HG02870 (cell line): ENCODE measurements around the gene SCUBE1.

ENCODE experiments used
- ATAC-seq: cut with Tn5 transposase; IDR thresholded peaks from one replicate; pipeline ENCODE4 v1.9.1; 2021; ENCODE audit warnings: mild to moderate bottlenecking, moderate library complexity; ENCODE audit not compliant: unreplicated experiment

The SCUBE1 gene

DNA sequence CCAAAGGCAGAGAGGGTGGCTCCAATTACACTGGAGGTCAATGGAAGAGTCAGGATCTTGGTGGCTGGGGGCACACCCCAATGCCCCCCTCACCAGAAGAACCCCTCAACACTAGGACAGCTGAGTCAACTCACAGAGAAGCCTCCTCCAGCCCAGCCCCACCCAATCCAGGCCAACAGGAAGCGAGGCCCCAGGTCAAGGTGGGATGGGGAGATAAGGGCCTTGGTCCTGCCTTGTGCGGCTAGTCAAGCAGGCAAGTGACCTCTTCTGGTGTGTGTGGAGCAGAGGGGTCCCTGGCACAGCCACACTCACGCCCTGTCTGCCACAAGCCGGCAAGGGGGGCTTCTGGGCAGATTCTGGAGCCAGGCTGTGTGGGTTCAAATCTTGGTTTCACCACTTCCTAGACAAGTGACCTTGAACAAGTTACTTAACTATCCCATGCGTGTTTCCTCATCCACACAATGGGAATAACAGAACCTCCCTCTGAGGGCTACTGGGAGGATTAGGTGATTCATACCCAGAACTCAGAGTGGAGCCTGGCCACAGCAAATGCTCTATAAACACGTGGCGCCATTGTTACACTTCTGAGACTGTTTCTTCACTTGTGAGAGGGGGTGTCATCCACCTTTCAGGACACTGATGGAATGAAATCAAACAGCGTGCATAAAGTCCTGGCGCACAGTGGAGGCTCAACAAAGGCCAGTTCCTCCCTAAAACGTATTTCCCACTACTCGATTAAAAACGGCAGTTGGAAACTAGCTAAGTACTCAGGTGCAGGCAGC lies 159.5 kb downstream of the SCUBE1 start:
- ATAC-seq, result no peak

DNA sequence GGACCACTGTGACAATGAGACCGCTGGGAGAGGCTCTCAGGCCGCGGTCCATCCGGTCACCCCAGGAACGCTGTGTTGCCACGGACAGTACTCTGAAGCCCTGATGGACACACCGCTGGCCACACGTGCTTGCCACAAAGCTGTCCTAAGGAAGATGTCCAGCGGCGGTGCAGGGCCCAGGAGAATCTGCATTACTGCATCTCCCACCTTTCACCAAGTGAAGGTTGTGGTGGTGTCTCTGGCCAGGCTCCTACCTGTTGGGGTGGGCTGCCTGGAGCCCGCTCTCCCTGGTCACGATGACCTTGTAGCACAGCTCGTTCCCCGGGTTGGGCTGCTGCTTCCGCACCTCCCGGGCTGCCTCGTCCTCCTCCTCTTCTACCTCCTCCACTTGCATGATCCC lies 160.4 kb downstream of the SCUBE1 start:
- ATAC-seq, result no peak

DNA sequence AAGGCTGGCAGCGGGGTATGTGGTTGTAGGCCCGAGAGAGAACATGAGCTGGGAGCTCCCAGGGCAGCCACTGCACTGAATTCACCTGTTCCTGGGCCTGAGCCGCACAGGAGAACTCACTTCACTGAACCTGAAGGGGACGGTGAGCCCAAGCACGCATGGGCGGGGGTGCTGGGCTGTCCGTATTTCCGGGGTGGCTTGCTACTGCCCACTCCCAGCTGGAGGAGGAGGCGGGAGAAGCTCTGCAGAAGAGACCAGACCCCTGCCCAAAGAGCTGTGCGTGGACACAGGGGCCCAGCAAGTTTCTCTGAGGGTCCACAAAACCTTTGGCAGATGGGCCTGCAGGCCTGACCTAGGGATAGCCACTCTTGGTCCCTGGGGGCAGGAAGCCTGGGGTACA lies 161.1 kb downstream of the SCUBE1 start:
- ATAC-seq, result no peak

DNA sequence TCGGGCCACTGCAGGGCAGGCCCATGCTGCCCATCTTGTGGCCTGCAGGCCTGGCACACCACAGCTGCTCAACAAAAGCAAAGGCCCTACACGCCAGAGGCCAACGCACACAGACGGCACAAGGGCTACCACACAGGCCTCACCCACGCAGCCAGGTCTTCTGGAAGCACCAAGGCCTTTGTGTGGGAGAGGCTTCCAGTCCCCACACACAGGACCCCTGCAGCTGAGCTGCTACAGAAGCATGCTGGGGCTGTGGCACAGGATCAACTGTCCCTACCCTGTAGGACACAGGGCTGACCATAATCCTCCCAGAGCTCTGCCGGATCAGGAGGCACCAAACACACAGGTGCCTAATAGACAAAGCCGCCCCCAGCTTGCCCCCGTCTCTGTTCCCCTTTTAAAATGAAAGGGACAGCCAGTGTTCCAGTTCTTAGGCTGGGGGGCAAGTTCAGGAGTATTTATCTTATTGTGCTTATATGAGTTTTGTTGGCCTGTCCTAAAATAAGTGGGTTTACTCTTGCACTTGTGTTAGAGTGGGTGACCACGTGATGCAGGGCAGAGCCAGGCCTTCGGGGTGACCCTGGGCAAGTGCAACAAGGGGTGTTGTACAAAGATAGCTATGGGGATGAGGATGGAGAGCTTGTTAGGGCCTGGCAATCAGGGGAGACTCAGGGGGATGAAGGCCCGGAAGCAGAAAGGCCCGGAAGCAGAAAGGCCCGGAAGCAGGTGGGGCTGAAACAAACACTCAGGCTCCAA lies 161.7 kb downstream of the SCUBE1 start:
- no peak for ATAC-seq

DNA sequence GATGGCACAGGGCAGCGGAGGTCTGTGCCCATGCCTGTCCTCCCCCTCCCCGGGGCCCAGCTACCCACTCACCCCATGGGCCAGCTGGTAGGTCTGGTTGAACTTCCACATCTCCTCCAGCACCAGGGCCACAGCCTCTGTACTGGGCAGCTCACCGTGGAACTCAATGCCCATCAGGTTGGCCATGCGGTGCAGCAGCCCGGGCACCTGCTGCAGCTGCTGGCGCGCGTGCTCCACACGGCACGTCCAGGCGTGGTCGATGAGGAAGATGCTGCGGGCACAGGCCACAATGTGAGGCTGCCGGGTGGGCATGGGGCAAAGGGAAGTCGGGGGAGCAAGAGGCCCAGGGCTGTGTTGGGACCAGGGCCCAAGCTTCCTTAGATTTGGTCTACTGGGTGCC lies 162.5 kb downstream of the SCUBE1 start:
- ATAC-seq, result no peak

DNA sequence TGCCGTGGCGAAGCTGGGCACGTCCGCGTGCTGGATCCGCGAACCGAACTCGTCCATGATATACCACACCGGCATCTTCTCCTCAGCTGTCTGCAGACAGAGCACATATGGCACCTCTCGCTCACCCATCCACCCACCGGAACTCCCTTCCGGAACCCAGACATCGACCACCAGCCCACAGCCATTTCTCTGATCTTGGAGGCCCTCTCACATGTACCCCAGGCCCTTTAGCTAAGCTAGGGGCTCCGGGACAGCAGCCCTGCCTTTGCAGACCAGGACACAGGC lies 163.3 kb downstream of the SCUBE1 start:
- no peak for ATAC-seq

DNA sequence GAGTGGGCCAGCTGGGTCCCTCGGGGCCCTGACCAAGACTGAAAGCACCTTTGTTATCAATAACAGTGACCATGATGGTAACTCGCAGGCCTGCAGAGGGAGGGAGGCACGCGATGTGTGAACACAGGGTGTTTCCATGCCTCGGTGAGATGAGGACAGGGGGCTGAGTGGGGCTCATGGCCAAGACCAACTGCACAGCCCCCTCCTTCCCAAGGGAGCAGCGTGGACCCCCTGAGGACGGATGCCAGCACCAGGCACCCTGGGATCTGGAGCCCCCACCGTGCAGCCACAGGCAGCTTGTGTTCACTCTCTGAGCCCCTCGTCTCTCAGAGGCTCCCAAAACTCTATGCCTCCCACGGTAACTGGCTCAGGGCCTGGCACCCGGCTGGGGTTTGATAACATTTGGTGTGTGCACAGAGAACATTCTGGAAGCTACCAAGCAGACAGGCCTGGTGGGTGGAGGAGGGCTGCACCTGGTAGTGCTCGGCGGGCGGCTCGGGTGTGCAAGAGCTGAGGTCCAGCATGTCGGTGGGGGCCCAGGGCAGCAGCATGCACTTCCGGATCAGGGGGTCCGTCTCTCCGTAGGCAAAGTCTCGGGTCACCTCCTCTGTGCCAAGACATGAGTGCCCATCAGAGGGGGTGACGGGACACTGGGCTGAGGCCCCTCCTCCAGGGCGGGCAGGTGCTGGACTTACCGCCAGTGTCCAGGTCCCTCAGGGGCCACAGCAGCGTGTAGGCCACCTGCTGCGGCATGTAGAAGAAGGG lies 163.8 kb downstream of the SCUBE1 start:
- ATAC-seq, result no peak

DNA sequence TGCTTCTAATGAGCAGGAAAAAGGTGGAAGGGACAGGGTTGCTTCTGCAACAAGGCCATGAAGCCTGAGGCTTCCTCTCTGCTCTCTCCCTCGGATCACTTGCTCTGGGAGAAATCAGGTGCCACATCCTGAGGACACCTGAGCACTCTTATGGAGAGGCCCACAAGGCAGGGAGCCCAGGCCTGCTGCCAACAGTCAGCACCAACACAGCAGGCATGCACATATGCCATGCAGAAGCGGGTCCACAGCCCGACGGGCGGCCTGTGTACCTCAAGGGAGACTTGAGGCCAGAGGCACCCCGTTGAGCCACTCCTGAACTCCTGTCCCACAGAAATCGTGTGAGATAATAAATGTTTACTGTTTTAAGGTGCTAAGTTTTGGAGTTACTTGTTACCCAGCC lies 165.7 kb downstream of the SCUBE1 start:
- ATAC-seq, result no peak

DNA sequence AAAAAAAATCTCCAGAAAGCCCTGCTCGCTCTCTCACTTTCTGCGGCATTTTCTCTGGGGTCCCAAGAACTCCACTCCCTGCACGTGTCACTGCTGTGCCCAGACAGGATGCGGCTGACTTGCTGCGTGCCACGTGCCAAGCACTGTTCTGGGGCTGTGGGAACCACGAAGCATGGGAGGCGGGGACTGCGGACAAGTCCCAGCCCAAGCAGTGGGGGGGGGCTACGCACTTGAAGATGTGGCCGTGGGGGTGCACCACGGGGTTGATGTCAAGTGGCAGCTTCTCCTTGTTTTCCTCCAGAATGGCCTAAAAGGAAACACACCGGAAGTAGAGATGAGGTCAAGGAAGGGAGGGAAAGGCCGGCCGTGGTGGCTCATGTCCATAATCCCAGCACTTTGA lies 167.1 kb downstream of the SCUBE1 start:
- no peak for ATAC-seq

DNA sequence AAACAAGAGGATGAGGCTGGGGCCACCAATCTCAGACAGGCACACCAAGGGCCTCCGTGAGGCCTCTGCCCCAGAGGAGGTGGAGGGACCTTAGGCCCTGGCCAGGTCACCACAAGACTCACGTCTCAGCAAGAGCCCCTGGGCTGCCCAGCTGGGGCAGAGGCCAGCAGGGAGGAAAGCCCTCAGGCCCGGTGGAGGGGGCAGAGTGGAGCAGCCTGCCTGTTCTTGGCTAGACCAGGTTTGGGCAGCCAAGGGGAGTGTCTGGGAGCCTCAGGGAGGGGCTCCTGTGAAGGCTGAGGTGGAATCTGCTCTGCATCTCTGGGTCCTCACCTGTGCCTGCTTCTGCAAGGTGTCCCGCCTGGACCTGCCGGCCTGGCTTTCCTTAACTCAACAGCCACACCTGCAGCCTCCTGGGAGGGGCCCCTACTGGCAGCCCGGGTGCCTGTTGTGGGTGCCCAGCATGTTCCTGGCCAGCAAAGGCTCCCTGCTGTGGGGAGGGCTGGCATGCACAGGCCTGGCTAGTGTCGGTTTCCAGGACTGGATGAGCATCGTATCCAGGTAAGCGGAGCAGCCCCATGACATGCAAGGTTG lies 168.1 kb downstream of the SCUBE1 start:
- no peak for ATAC-seq

DNA sequence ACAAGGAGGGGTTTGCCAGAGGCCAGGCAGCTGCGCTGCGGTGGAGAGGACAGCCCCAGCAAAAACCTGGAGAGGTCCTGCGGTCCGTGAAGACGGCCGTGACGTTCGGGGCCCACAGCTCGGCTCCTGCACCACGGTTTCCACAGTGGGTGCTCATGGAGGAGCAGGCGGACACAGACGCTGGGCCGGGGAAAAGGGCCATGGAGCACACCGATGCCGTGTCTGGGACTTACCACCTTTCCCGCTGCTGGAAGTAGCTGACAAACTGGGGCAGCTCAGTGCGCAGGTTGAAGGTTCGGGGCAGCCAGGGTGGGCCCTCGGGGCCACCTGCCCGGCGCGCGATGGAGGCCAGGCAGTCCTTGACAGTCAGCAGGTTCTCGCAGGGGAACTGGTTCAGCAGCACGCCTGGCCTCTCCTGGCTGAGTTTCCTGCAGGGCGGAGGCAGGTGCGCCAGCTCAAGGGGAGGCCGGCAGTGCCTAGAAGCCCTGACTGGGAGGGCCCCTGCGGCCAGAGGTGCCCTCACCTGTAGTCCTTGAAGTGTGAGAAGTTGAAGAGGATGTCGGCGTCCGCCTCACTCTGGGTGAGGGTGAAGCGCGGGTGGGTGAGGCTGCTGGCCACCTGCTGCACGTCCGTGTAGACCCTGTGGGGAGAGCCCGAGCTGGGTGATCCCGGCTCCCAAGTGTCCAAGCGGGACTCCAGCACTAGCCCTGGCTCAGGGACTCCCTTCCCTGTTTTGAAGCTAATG lies 169.0 kb downstream of the SCUBE1 start:
- no peak for ATAC-seq

DNA sequence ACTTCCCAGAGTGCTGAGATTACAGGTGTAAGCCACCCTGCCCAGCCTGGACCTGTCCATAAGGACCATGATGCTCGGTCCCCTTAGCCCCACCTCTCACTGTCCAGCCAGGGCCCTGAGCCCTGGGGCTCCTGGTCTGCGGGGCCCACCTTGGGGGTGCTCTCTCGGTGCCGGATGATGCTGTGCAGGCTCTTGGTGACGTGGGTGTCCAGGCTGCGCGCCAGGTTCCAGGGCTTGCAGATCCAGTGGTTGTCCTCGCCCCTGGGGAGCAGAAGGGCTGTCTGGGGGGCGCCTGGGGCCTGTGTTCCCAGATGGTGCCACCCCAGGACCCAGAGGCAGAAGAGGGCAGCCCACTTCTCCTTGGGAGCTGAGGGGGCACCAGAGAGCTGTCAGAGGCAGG lies 169.6 kb downstream of the SCUBE1 start:
- ATAC-seq, result no peak

DNA sequence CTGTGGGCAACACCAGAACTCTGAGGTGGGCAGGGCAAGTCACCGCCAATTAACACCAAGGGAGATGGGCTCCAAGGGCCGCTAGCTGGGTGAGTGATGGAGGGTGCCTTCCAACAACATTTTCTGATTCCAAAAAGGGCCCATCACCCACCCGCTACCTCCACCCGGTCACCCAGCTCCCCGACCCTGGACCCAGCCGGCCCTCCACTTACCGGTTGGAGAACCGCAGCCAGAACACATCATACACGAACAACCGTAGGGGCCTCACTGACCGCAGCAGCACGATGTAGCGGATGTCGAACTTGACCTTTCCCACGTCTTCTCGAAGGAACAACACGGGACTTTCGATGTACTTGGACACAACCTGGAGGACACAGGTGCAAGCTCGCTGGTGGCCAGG lies 171.0 kb downstream of the SCUBE1 start:
- no peak for ATAC-seq

DNA sequence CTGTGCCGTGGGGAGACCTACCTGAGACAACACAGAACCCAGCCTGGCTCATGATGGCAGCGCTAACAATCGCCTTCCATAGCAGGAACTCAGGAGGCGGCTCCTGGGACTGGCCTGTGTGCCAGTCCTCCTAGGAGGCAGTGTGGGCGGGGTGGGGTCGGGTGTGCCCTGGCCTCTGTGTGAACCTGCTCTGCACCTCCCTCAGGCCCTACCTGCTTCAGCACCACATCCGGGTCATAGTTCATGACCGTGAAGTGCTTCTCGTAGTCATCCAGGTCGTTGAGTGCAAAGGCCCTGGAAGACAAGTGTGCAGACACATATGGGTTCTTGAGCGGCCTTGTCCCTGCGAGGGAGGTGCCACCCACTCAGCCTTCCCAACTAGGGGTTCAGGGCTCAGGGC lies 171.6 kb downstream of the SCUBE1 start:
- ATAC-seq, result no peak

DNA sequence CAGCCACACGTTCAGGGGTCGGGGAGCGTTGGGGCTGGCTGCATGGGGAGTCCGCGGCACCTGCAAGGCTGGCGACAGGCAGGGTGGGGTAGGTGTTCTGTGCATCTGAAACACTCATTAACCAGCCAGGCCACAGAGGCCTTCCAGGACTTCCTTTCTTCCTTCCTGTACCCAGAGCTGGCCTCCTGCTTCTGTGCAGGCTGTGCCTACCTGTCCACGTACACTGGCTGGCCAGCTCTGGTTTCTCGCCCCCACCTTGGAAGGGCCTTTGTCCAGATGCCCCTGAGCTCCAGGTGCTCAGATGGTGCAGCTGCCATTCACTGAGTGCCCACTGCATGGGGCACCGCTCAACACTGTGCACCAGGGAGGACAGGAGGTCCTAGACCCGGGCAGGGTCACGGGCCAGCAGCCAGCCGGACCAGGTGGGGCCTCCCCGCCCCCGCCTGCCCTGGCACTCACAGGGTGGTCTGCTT lies 172.1 kb downstream of the SCUBE1 start:
- no peak for ATAC-seq

DNA sequence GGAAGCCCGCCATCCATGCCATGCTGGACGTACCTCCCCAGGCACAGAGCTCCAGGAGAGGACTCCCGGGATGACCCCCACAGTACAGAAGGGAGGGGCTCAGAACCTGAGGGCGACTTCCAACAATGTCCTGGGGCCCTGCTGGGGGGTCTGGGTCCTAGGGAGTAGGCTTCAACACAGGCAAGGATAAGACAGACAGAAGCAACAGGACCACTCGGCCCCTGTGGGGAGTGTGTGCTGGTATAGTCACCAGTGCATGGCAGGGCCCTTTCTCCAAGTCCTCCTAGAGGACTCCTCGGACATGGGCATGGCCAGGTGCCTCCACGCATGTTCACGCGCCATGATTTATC lies 173.1 kb downstream of the SCUBE1 start:
- no peak for ATAC-seq

DNA sequence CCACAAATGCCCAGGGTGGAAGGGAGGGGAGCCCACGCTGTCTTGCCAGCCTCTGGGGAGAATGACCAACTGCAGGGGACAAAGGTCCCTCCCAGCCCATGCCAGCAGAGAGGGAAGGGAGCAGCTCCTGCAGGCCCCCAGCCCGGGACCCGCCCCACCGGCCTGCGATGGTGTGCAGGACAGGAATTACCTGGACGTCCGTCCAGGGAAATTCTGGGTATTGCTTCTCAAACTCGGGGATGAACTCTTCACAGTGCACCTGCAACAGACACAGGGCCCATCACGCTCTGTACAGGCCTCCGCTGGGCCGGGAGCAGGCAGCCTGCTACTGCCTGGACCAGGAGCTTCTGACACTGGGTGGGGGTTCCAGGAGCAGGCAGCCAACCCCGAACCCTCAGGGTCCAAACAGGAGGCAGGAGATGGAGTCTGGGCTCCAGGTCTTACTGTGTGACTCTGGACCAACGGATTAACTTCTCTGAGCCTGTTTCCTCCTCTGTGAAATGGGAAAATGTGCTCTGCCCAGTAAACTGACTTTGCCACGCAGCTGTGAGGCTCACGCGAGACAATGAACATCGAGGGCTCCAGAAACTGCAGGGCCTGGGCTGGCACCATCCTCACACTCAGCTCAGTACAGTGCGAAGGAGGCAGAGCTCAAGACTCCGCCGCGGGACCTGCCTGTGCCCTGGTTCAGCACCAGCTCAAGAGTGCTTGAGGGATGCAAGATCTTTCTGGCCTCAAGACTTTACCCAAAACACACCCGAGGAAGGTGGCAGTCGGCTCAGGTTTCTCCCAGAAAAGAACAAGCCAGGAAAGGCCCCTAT lies 173.7 kb downstream of the SCUBE1 start:
- no peak for ATAC-seq

DNA sequence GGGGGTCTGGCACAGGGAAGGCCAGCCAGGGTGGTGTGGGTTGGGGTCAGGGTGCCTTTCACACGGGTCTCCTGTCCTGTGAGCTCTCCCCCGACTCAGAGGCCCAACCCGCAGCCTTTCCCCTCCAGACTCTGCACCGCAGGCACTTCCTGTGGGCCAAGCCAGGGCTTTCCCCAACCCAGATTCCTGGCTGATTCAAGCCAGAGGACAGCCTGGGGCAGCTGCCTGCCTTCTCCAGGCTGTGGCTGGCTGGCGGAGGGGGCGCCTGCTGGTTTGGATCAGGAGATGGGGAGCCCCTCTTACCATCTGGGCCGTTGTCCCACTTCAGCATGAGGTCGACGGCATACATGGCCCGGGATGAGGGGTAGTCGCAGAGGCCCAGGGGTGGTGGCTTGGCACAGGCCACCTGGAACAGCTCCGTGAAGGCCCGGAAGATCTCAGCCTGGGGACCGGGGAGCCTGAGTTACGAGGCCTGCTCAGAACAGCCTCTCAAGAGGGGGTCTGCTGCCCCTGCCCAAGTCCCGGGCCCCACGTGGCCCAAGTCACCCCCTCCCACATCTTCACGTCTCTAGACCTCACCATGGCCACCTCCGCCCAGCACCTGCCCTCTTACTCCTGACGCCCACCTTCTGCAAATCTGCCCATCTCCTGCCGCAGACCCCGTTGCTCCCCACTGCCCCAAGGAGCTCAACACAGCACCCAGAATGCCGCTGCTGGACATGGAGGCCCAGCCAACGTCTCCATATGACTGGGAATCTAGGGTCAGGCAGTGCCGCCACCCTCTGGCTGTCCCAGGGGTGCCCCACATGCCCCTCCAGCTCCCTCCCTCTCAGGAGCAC lies 174.5 kb downstream of the SCUBE1 start:
- no peak for ATAC-seq

DNA sequence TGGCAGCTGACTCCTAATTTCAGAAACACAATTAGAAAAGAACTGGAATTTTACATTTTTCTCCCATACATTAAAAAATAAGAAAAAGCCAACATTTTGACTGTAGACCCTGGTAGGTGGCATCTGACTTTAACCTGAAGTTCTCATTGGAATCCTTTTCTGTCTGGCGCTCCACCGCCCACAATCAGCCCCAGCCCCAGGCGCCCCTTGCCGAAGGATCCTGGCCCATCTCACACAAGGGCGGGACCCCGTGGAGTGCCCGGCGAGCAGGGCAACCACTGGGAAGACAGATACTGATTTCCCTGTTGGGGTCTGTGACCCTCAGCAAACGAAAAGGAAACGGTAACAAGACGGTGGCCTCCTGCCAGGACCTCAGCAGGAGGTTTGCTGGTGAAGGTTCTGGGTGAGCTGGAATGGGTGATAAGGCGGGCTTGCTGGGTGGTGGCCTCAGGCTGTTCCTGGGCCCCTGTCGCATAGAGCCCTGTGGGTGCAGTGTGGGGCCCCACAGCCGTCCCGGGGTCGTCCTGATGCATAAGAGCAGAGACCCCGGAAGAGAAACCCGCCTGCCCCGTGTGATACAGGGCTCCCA lies 176.1 kb downstream of the SCUBE1 start:
- no peak for ATAC-seq
